ENCODE data around the gene PNKP. TPM values are rescaled to one million over a fixed set of nuclear protein-coding genes. Genes with fewer than 3 reads are reported as not detected.

The PNKP gene
- total RNA-seq, 4 donors from 2014 or later = 33.9 to 69.7 (median 50.2) TPM

DNA sequence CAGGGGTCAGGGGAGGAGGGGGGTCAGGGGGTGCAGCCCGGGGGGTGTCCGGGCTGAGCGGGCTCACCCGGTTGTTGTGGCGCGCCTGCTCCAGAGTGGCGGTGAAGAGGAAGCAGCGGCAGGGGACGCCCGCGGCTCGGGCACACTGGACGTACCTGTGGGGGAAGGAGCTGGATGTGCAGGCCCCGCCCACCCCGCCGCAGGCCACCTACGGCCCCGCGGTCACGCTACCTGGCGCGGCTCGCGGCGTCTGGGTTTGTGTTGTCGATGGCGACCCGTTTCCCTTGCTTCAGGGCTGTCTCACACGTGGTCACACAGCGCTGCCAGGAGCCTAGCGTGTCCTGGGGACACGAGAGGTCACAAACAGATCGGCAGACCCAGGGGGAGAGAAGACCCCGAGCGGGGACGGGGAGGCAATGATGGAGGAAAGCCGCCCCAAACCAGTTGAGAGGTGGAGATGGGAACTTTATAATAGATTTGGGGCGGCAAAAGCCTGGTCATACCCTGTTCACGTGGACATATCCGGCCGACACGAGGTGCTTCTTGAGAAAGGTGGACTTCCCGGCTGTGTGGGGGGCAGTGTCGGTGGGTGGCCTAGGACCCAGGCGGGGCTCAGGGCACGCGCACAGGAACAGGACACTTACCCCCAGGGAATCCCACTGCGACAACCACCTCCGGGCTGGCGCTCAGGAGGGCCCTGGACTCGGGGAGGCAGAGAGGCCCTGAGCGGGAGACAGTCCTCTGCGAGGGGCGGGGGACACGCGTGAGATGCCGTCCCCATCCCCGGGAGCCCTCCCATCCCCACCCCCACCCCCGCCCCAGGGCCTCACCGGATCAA is 5.6 kb downstream of the PNKP start:
- ATAC-seq (ENCODE audit: low FRiP score) = no peak
- TF ChIP-seq CTCF (IDR thresholded peaks at IDR 0.05) = no peak
- DNase-seq (ENCODE audit: low spot score) = no peak

- ATAC-seq (ENCODE audit: low FRiP score) (no peak), DNase-seq (ENCODE audit: low spot score) (no peak)
- no peak for TF ChIP-seq CTCF (IDR thresholded peaks at IDR 0.05)
Observed at GRCh38 chr19:49861107-49861506, 6.3 kb downstream of the PNKP start.

GRCh38 chr19:49860336-49861102 is 6.9 kb downstream of the PNKP start:
- no peak for ATAC-seq (ENCODE audit: low FRiP score)
- TF ChIP-seq CTCF (IDR thresholded peaks at IDR 0.05) = no peak
- DNase-seq (ENCODE audit: low spot score) = no peak

DNA sequence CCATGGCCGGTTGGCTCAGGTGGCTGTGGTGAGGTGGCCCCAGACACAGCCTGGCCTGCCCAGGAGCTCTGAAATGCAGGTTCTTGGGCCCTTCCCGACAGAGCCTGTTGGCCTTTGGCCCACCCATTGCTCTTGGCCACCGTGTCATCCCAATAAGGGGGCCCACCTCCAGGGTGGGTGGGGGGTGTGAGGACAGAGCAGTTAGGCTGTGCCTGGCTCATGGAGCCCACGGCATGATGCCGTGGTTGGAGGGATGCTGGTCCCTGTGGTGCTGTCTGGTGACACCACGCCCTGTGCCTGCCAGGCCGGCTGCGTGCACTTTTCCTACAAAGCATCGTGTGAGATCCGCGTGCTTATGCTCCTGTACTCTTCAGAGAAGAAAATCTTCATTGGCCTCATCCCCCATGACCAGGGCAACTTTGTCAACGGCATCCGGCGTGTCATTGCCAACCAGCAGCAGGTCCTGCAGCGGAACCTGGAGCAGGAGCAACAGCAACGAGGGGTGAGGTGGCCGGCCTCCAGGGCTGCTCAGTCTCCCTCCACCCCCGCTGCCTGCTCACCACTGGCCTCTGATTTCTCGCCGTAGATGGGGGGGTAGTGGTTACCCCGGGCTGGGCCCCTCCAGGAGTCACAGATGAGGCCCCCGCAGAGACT is 7.6 kb downstream of the PNKP start:
- ATAC-seq (ENCODE audit: low FRiP score) (no peak), DNase-seq (ENCODE audit: low spot score) (no peak)
- no peak for TF ChIP-seq CTCF (IDR thresholded peaks at IDR 0.05)

DNA sequence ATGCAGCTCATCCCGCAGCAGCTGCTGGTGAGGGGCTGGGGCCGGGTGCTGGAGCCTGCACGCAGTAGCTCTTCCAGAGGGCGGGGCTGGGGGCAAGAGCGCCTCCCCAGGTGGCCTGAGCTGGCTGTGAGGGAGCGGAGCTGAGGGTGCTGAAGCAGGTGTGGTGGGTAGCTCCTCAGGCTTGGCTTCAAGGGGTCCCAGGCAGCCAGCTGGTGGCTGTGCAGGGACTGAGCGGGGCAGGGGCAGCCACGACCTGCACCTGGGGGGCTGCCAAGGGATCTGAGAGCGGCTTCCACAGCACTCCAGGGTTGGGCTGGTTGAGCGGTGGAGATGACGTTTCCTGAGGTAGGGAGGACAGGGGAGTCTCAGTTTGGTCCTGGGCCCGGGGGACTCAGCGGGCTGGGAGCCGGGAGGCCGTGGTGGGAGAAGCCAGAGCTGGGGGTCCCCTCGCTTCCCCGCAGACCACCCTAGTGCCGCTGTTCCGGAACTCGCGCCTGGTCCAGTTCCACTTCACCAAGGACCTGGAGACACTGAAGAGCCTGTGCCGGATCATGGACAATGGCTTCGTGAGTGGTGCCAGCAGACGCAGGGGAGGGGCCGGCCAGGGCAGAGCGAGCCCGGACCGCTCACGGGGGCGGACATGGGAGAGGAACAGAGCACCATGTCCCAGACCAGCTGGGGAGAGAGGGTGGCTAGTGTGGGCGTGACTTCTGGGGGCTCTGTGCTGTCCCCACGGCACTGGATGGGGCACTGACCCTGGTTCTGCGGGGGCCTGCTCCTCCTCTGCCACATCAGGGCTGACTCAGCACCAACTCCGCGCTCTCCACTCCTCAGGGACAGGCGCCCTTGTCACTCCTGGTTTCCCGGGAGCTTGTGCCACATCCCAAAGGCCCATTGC is 9.0 kb downstream of the PNKP start:
- DNase-seq (ENCODE audit: low spot score) (no peak), ATAC-seq (ENCODE audit: low FRiP score) (no peak)
- no peak for TF ChIP-seq CTCF (IDR thresholded peaks at IDR 0.05)

GRCh38 chr19:49857838-49858087 is 9.6 kb downstream of the PNKP start:
- DNase-seq (ENCODE audit: low spot score) = no peak
- no peak for TF ChIP-seq CTCF (IDR thresholded peaks at IDR 0.05)

More at GRCh38 chr19:49857838-49858087, 9.6 kb downstream of the PNKP start:
- no peak for ATAC-seq (ENCODE audit: low FRiP score)
